ENCODE results near the gene DCLK1.

Gene DCLK1

DNA sequence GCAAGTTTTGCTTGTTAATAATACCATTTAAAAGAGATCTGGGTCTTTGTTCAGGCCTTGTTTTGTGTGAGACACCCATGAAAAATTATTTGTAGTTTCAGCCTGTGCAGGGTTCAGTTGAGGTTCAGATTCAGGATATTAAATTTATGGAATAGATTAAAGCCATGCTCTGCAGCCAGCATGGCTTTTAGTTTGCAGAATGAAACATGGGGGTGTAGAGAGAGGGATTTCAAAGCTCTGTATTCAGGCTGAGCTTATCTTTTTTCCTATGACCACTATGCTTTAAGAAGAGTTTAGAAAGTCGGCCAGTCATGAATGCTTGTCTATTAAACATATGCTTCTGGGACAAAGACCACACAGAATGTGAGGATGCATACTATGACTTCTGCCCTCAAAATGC, 73.6 kb downstream of the DCLK1 start:
- no peak for TF ChIP-seq CTCF (IDR thresholded peaks at IDR 0.05)

- no peak for TF ChIP-seq CTCF (IDR thresholded peaks at IDR 0.05)
These were observed 74.1 kb downstream of the DCLK1 start for GRCh38 chr13:36057041-36057440.

- no peak for TF ChIP-seq CTCF (IDR thresholded peaks at IDR 0.05)
These were observed 75.8 kb downstream of the DCLK1 start for GRCh38 chr13:36055366-36055765.

DNA sequence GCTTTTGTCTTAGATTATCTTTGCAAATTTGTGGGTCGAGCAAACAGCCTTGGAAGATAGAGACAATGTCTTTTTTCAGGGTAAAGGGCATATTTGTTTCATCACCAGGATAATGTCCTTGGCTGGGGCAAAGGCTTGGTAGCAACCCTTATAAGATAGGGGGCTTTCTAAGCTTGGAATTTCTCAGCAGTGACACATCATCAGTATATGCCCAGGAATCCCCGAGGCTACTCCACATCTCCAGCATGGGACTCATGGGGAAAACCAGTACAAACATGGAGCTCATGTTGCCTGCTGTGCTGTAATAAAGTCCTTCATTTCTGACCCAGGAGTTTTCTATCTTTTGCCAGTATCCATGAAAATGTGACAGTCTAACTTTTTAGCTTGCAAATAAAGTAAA, 77.1 kb downstream of the DCLK1 start:
- TF ChIP-seq CTCF (IDR thresholded peaks at IDR 0.05) = no peak

- TF ChIP-seq CTCF (IDR thresholded peaks at IDR 0.05) = no peak
These were observed 80.1 kb downstream of the DCLK1 start for GRCh38 chr13:36051082-36051481.

DNA sequence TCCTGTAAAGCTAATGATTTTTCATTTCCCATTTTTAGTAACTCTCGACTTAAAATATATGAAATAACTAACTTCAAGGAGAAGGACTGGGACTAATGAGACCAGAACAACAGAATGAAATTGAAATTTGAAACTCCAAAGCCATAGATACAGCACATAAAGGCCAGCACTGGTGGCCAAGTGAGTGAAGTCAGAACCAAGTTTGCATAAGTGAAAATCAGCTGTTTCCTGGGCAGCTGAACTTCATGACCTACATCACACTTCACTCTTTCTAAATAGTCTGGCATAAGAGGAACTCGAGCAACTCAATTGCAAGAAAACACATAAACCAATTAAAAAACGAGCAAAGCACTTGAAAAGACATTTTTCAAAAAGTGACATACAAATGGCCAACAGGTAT, 84.5 kb downstream of the DCLK1 start:
- TF ChIP-seq CTCF (IDR thresholded peaks at IDR 0.05) = no peak

GRCh38 chr13:36038785-36039555, 92.2 kb downstream of the DCLK1 start:
- TF ChIP-seq CTCF (IDR thresholded peaks at IDR 0.05) = no peak

DNA sequence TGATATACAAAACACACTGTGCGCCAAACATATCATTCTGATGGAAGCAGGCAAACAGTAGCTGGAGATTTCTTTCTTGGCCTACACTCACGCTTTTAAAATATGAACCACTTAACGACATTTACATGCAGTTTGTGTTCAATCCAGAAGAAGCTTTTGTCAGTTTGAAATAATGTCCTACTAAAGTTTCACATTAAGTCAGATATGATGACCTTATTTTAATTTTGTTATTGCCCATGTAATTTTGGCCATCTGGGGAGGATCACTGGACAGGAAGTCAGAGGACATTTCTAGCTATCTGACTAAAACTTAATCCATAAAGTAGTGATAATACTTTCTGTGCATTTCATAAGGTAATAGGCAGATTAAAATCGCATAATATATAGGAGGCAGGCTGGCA, 98.1 kb downstream of the DCLK1 start:
- no peak for TF ChIP-seq CTCF (IDR thresholded peaks at IDR 0.05)
